Aorta (tissue), 5 donors: Measurements from ENCODE around the gene ABI2. TPM values are rescaled to one million over a fixed set of nuclear protein-coding genes. Genes with fewer than 3 reads are reported as not detected.
"Not testable (repeated sequence)": the region's sequence is repeated elsewhere in the genome, so short reads cannot be mapped to it uniquely, and the experiment has no call there.

Source experiments
- ATAC-seq: fragments of 200-7000 bp; cut with Tn5 transposase; one replicate; pipeline ENCODE4 v1.9.1; 2022; ENCODE audit warnings: moderate library complexity; ENCODE audit not compliant: low FRiP score
- DNase-seq, 2 donors: peaks; one replicate each; pipeline ENCODE4 v3.0.0-alpha.2; 2020
- H3K27ac ChIP-seq, 2 donors: one replicate each; pipeline ENCODE4 v1.5.1; 2013; ENCODE audit warnings: low read length in 2 of 2, mild to moderate bottlenecking in 2 of 2, moderate library complexity in 2 of 2, control low read depth in 1 of 2, inconsistent platforms in 1 of 2, low read depth in 1 of 2
- H3K27me3 ChIP-seq, 2 donors: one replicate each; pipeline ENCODE4 v1.6.1; 2013; ENCODE audit warnings: control low read depth in 1 of 2, low read length in 1 of 2, mild to moderate bottlenecking in 1 of 2, moderate library complexity in 1 of 2; ENCODE audit not compliant: insufficient read depth in 2 of 2, control insufficient read depth in 1 of 2
- H3K36me3 ChIP-seq, 2 donors: one replicate each; pipeline ENCODE4 v1.6.1; 2013; ENCODE audit warnings: control low read depth in 1 of 2, low read length in 1 of 2, mild to moderate bottlenecking in 1 of 2; ENCODE audit not compliant: insufficient read depth in 2 of 2, control insufficient read depth in 1 of 2
- H3K4me1 ChIP-seq, 2 donors: one replicate each; pipeline ENCODE4 v1.6.1; 2013; ENCODE audit warnings: low read length in 2 of 2, control low read depth in 1 of 2, mild to moderate bottlenecking in 1 of 2, moderate library complexity in 1 of 2; ENCODE audit not compliant: insufficient read depth in 2 of 2, control insufficient read depth in 1 of 2
- H3K4me3 ChIP-seq, 2 donors: one replicate each; pipeline ENCODE4 v1.5.1; 2013; ENCODE audit warnings: low read length in 2 of 2, control low read depth in 1 of 2, mild to moderate bottlenecking in 1 of 2
- H3K9me3 ChIP-seq: one replicate; pipeline ENCODE4 v1.6.1; 2013; ENCODE audit warnings: mild to moderate bottlenecking, low read length; ENCODE audit not compliant: control insufficient read depth
- WGBS, 2 donors: extraction: QIAGEN DNeasy Blood & Tissue Kit; methylation state at CpG; one replicate each; pipeline ENCODE4 v1.1.7; 2013; 5-methylcytosine and 5-hydroxymethylcytosine counted together
- intact Hi-C, 2 donors: fragments of 100-400 bp; cut with DNase I; formaldehyde crosslinking; loops; one replicate each; pipeline versions ENCODE4 v1.14.2 to v1.15.0; 2022
- polyA plus RNA-seq, 2 donors: library from polyadenylated mRNA; stranded (reverse); fragments of 200-250 nt; gene quantifications; one replicate each; pipeline ENCODE4 v1.2.3, GENCODE V29; 2013
- total RNA-seq, 2 donors: library from RNA; stranded (reverse); fragmentation: NEBNext Ultra II Directional; extraction: Animal tissue kit (Norgen Biotek cat#: 25700); gene quantifications; one replicate each; pipeline ENCODE4 v1.2.1, GENCODE V29; 2021
- donor health status: healthy with polysubstance abuse.
- donor health status: Bipolar disorder and iron deficiency.
- donor health status: DM: no; HTN: no; CAD: no.
- donor health status: DM: no; HTN: no; CAD: no.
- donor health status: DM: yes; HTN: yes; CAD: no.

ABI2 gene
- total and polyA plus RNA-seq, 4 donors, result 12.1 to 67.6 (median 42.3) TPM

- no peak overlapping the region for H3K4me3 ChIP-seq
- H3K27ac ChIP-seq, result no peak overlapping the region
- no peak for DNase-seq
- H3K9me3 ChIP-seq, result no peaks in the 10 kb centered on the region
- no peak for ATAC-seq
- H3K4me1 ChIP-seq, result no peaks in the 10 kb centered on the region
- intact Hi-C loops, result no loop called here
- no peaks in the 10 kb centered on the region for H3K36me3 ChIP-seq
- WGBS, 2 donors, result 88 to 94% methylated on average over 1 of the region's 1 CpG
- H3K27me3 ChIP-seq, result no peaks in the 10 kb centered on the region
These were observed 70.8 kb downstream of the ABI2 start for GRCh38 chr2:203399031-203399430.

DNA sequence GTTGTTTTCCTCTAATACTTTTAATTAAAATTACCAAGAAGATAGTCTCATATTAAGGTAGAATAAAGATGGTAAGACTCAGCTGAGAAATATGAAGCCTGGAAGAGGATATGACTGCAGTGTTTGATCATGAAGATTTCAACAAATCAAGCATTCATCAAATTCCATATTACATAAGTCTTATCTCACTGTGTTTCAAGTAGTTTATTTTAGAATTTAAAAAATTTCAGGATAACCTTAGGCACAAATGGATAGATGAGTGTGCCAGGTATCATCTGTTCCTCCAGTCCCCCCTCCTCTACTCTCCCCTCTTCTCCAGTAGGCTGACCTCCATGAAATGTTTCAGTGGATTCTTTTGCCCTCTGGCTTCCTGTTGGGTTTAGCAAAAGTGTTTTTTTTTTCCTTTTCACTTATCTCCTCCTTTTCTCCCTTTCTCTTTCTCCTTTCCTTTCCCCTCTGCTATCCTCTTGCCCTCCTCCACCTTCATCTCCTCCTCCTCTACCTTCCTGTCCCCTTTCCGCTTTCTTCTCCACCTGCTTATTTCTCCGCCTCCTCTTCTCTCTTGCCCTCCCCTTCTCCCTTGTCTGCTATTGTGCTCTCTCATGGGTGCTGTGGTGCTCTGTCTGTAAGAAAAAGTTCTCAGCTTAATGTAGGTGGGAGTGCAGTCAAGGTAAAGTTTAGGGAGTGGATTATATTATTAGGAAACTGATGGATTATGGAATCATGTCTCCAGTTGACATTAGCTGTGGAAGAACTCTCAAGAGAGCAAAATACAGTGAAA lies 72.8 kb downstream of the ABI2 start:
- Histone ChIP-seq H3K27me3 (no peaks in the 10 kb centered on the region), H3K4me1 (no peaks in the 10 kb centered on the region), H3K36me3 (no peaks in the 10 kb centered on the region), H3K27ac (no peak overlapping the region), H3K4me3 (no peak overlapping the region), H3K9me3 (no peaks in the 10 kb centered on the region)
- WGBS, 2 donors, result 97 to 98% methylated on average over 2 of the region's 2 CpGs
- no peak for ATAC-seq
- no peak for DNase-seq
- intact Hi-C loops, result no loop called here

GRCh38 chr2:203404996-203405395 lies 76.8 kb downstream of the ABI2 start:
- DNase-seq (no peak), ATAC-seq (no peak)
- intact Hi-C loops, result no loop called here
- H3K27ac ChIP-seq, result no peak overlapping the region
- no peaks in the 10 kb centered on the region for H3K9me3 ChIP-seq
- no peaks in the 10 kb centered on the region for H3K36me3 ChIP-seq
- no peaks in the 10 kb centered on the region for H3K27me3 ChIP-seq
- H3K4me3 ChIP-seq, result no peak overlapping the region
- H3K4me1 ChIP-seq, result no peaks in the 10 kb centered on the region

DNA sequence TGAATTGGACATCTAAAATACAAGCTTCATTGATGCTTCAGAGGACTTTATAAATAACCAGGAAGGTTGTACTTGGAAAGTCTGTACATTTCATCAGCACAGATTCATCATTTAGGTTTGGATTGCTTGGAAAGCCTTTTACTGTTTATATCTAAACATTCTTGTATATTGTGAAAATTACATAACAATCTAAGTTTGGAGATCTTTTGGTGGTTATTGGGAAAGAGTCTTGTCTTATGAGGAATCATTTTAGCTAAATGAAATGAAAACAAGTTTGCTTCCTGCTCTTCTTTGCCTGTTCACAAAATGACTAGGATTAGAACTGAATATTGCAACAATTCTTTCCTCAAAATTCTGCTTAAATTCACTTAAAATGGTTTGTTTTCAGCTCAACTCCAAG lies 79.3 kb downstream of the ABI2 start:
- Histone ChIP-seq H3K27me3 (no peaks in the 10 kb centered on the region), H3K4me1 (no peaks in the 10 kb centered on the region), H3K4me3 (no peak overlapping the region), H3K36me3 (no peaks in the 10 kb centered on the region), H3K27ac (no peak overlapping the region), H3K9me3 (no peaks in the 10 kb centered on the region)
- DNase-seq, result no peak
- ATAC-seq, result no peak
- intact Hi-C loops, result no loop called here

DNA sequence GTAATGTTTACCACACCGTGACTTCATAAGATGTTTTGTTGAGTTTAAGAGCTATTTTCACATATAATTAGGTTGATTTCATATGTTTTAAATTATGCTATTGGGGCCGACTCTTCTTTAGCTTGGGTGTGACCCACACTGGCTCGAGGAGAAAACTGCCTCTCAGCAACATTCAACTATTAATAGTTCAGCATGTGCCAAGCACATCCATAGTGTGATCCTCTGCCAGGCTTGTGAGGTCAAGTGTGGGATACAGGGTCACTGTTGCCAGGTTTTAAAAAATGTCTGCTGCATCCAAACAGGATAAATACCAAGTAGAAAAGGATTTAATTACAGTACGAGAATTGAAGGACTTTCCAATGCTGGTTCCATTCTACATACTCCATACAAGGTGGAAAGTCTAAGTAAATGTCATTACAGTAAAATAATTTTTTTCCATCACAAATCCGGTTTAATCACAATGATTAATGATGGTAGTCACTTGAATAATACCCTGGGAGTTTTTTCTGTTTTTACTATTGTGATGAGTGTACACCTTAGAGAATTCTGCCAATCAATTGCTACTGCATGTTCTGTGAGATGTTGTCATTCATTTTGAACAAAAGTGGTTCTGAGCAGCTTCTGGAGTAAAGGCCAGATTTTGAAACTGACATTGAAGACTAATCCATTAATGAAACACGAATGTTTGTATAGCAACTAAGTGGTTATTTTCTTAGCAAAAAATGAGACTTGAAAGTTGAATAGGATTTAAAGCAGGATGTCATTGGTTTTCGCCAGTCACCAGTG lies 84.5 kb downstream of the ABI2 start:
- no peak overlapping the region for H3K27ac ChIP-seq
- intact Hi-C loops, result no loop called here
- no peaks in the 10 kb centered on the region for H3K4me1 ChIP-seq
- no peak overlapping the region for H3K4me3 ChIP-seq
- no peaks in the 10 kb centered on the region for H3K27me3 ChIP-seq
- ATAC-seq (no peak), DNase-seq (no peak)
- H3K9me3 ChIP-seq, result no peaks in the 10 kb centered on the region
- H3K36me3 ChIP-seq, result no peaks in the 10 kb centered on the region
- 31 to 36% methylated on average over 7 of the region's 7 CpGs for WGBS, 2 donors

DNA sequence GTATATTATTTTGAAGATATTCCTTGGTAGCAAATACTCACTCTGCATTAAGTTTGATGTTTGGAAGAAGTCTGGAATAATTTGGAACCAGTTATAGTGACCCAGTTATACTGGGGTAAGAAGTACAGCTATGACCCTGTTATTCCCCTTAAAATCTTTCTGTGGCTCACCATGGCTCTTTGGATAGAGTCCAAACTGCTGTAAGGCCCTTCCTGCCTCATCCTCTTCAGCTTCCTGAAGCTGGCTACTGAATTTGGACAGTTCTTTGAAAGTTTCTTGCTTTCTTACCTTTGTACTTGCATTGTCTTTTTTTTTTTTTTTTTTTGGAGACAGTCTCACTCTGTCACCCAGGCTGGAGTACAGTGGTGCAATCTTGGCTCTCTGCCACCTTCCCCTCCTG lies 85.6 kb downstream of the ABI2 start:
- Histone ChIP-seq H3K27me3 (no peaks in the 10 kb centered on the region), H3K9me3 (peaks cover 2% of the 10 kb centered on the region), H3K27ac (no peak overlapping the region), H3K4me3 (no peak overlapping the region), H3K4me1 (no peaks in the 10 kb centered on the region), H3K36me3 (peaks cover 2 to 3% of the 10 kb centered on the region in 2 donors)
- intact Hi-C loops, result no loop called here
- ATAC-seq (no peak), DNase-seq (no peak)

- ATAC-seq, result no peak
- peaks cover 2 to 3% of the 10 kb centered on the region in 2 donors for H3K36me3 ChIP-seq
These were observed 90.1 kb downstream of the ABI2 start for GRCh38 chr2:203418271-203418670.

DNA sequence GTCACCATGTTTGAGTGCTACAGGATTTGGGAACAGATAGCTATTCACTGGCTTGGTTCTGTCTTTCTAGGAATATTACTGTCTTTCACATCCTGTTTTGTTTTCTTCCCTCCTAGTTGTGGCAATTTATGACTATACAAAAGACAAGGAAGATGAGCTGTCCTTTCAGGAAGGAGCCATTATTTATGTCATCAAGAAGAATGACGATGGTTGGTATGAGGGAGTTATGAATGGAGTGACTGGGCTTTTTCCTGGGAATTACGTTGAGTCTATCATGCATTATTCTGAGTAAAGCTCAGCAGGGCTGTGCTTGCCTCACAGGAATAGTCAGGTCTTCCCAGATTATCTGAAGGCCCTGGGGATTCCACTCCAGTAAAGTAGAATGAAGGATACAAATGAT lies 98.9 kb downstream of the ABI2 start:
- Histone ChIP-seq H3K4me3 (no peak overlapping the region), H3K36me3 (no peaks in the 10 kb centered on the region), H3K27me3 (no peaks in the 10 kb centered on the region), H3K27ac (no peak overlapping the region), H3K9me3 (no peaks in the 10 kb centered on the region), H3K4me1 (peaks cover 0 to 1% of the 10 kb centered on the region in 2 donors)
- no peak for DNase-seq
- WGBS, 2 donors, result 78 to 80% methylated on average over 2 of the region's 2 CpGs
- intact Hi-C loops, result no loop called here
- no peak for ATAC-seq

More at GRCh38 chr2:203418271-203418670, 90.1 kb downstream of the ABI2 start:
- H3K4me1 ChIP-seq, result no peaks in the 10 kb centered on the region
- peaks cover 2% of the 10 kb centered on the region for H3K9me3 ChIP-seq
- no peak overlapping the region for H3K27ac ChIP-seq
- DNase-seq, result no peak
- no peak overlapping the region for H3K4me3 ChIP-seq
- intact Hi-C loops, result no loop called here
- 70 to 75% methylated on average over 8 of the region's 8 CpGs for WGBS, 2 donors
- H3K27me3 ChIP-seq, result no peaks in the 10 kb centered on the region

DNA sequence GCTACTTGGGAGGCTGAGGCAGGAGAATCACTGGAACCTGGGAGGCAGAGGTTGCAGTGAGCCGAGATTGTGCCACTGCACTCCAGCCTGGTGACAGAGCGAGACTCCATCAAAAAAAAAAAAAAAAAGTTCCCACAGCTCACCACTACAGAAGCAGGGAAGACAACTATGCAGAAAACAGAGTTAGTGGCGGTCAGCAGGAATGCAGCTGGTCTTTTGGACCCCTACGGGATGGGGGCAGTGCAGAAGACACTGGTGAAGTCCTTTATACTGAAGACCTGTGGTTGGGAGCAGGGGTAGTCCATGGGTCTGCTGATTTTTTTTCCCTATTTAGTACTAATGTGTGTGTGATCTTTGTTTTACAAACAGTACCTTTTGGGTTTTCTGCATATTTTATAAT lies 101.4 kb downstream of the ABI2 start:
- intact Hi-C loops, DNase-seq, H3K9me3 ChIP-seq, ATAC-seq, H3K27me3 ChIP-seq, H3K4me3 ChIP-seq, H3K4me1 ChIP-seq, H3K36me3 ChIP-seq, H3K27ac ChIP-seq: not testable (repeated sequence)
- 95 to 100% methylated on average over 4 of the region's 4 CpGs for WGBS, 2 donors
